HG02885 (cell line): ENCODE results near the gene SCAP.
"Not testable (repeated sequence)": the region's sequence is repeated elsewhere in the genome, so short reads cannot be mapped to it uniquely, and the experiment has no call there.

Experiments used
- ATAC-seq: cut with Tn5 transposase; IDR thresholded peaks from one replicate; pipeline ENCODE4 v1.9.1; 2021; ENCODE audit warnings: mild to moderate bottlenecking; ENCODE audit not compliant: unreplicated experiment, poor library complexity

The SCAP gene

GRCh38 chr3:47482366-47482765, 6.6 kb upstream of the SCAP start:
- no peak for ATAC-seq

DNA sequence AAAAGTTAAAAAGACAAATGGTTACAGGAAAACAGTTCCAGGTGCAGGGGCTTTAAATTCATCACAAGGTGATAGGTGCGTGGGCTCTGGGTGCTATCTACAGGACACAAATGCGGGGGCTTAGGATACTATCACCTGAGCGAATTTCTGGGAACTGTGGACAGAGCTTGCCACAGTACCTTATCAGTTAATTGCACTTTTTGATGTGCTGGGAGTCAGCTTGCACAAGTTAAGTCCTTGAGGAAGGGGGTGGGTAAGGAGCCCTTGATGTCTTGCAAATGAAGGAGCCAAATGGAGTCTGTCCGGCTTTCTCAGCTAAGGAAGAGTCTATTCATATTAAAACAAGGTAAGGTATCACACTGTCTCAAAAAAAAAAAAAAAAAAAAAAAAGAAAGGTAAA, 6.0 kb upstream of the SCAP start:
- ATAC-seq = not testable (repeated sequence)

- not testable (repeated sequence) for ATAC-seq
These were observed 4.5 kb upstream of the SCAP start for GRCh38 chr3:47480267-47480666.

GRCh38 chr3:47479826-47480160, 4.1 kb upstream of the SCAP start:
- no peak for ATAC-seq

- no peak for ATAC-seq
These were observed 2.3 kb upstream of the SCAP start for GRCh38 chr3:47478022-47478421.

DNA sequence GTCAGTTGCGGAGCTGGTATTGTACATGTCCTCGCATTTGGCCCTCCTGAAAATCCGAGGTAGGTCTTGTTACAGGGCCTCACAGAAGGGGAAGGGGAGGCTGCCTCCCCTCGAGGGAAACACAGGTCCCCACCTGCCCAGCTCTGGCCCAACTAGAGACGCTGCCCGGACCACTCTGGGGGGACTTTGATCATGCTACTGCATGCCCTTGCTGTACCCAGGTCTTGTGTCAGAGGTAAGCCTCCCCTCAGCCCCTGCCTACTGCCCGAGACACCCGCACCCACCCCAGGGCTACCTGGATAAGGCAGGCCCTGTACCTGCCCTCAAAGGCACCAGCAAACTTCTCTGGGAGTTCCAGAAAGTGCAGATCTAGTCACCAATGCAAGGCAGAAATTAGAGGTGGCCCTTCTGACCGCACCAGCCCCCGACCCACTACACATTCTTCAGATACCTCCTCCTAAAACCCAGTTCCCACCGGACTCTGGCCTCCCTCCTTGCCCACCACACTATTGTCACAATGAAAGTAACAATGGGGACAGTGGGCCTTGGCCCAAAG, 981 bp upstream of the SCAP start:
- ATAC-seq = no peak

- ATAC-seq = no peak
These were observed 537 bp upstream of the SCAP start for GRCh38 chr3:47476330-47476626.

DNA sequence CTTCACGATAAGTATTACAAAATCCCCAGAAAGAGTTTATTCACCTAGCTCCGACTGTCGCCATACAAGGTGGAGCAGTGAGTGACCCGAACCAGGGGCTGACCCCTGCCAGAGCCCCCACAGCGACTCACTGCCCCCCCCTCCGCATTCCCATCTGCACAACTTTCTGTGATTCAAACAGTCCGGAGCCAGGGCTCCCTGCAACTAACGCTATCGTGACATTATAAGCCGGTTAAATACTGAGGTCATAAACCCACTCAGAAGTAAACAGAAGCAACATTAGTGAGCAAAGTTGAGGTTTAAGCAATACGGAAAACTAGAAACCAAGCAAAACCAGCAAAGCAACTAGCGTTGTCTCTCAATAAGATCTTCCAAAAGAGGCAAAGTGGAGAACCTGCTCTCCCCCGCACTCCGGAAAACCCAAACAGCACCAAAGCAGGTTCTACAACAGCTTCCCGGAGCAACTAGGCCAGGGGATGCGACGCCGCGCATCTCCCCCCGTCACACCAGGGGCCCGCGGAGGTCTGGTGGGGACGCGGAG, 642 bp downstream of the SCAP start:
- ATAC-seq = no peak

GRCh38 chr3:47473391-47473790, 2.4 kb downstream of the SCAP start:
- ATAC-seq = no peak

DNA sequence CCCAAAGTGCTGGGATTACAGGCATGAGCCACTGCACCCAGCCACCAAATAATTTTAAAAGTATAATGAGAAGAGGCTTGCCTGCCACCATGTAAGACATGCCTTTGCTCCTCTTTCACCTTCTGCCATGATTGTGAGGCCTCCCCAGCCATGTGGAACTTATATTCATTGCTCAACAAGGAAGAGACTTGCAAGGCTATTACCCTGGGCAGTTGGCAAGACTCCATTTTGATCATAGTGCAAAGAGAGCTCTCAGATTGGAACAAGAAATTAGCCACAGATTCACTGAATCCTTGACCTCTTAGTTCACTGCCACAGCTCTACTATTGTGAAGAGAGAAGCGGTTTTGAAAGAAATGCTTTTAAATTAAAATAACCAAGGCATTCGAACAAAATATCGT, 6.1 kb downstream of the SCAP start:
- no peak for ATAC-seq

GRCh38 chr3:47468315-47468714, 7.4 kb downstream of the SCAP start:
- not testable (repeated sequence) for ATAC-seq

DNA sequence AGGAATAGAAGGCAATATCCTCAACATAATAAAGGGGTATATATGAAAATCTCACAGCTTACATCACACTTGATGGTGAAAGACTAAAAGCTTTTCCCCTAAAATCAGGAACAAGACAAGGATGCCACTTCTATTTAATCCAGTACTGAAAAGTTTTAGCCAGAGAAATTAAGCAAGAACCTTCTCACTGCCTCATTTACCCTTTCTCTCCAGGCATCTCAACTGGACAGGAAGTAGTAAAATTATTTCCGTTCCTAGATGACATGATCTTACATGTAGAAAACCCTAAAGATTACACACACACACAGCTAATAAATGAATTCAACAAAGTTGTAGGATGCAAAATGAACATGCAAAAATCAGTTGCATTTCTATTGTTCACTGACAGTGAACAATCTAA, 11.2 kb downstream of the SCAP start:
- ATAC-seq = no peak

- ATAC-seq = not testable (repeated sequence)
These were observed 16.1 kb downstream of the SCAP start for GRCh38 chr3:47459534-47460085.

- ATAC-seq = no peak
These were observed 18.8 kb downstream of the SCAP start for GRCh38 chr3:47456984-47457383.

DNA sequence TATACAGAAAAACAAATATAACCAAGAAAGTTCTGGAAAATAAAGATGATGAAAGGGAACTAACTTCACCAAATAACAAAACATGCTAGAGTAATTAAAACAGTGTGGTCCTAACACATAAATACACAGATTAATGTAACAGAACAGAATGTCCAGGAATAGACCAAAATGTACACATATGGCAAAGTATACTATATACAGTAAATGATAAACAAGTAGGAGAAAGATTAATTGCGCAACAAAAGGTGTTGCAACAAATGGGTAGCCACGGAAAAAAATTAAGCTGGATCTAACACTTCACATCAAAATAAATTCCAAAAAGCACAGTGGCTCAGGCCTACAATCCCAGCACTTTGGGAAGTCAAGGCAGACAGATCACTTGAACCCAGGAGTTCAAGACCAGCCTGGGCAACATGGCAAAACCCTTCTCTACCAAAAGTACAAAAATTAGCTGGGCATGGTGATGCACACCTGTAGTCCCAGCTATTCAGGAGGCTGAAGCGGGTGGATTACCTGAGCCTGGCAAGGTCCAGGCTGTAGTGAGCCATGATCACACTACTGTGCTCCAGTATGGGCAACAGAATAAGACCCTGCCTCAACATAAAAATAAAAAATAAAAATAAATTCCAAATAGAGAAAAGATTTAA, 19.8 kb downstream of the SCAP start:
- ATAC-seq = no peak

DNA sequence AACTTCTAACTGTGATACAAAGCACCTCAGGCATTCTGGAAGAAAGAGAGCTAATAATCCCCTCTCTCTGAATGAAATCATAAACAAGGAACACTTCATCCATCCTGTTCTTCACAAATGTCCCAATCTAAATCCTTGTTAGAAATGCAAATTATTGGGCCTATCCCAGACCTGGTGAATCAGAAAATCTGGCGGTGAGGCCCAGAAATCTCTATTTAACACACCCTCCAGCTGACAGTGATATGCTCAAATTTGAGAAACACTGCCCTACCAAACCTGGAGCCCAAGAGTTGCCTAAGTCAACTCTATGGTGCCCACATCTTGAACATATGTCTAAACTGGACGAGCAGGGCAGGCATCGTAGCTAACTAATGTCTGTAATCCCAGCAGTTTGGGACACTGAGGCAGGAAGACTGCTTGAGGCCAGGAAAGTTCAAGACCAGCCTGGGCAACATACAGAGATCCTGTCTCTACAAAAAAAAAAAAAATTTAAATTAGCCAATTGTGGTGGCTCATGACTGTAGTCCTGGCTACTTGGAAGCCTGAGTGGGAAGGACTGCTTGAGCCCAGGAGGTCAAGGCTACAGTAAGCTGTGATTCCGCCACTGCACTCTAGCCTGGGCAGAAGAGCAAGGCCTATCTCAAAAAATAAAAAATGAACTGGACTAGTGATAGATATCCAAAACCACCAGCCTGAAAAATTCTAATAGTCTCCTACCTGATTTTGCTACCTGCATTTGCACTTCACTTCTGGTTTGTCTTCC, 23.1 kb downstream of the SCAP start:
- ATAC-seq = no peak

- ATAC-seq = no peak
These were observed 31.6 kb downstream of the SCAP start for GRCh38 chr3:47444103-47444502.

GRCh38 chr3:47443611-47443995, 32.1 kb downstream of the SCAP start:
- ATAC-seq = no peak

GRCh38 chr3:47441796-47442551, 33.8 kb downstream of the SCAP start:
- ATAC-seq = no peak

DNA sequence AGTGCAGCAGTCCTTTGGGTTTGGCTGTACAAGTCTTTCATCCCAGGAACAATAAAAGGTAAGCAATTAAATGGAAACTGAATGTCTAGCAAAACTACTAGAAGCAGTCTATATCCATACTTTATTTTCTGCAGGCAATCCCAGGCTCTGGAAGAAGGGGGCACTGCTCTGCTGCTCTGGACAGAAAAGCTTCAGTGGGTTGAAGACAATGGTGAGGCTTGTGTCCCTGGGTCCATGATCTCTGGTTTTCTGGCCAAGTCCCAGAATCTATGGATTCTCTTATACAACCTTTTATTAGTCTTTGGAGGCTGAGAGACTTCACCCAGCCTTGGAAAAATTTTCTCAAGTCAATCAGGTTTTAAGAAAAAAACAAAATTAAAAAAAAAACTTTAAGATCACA, 35.6 kb downstream of the SCAP start:
- ATAC-seq = no peak

DNA sequence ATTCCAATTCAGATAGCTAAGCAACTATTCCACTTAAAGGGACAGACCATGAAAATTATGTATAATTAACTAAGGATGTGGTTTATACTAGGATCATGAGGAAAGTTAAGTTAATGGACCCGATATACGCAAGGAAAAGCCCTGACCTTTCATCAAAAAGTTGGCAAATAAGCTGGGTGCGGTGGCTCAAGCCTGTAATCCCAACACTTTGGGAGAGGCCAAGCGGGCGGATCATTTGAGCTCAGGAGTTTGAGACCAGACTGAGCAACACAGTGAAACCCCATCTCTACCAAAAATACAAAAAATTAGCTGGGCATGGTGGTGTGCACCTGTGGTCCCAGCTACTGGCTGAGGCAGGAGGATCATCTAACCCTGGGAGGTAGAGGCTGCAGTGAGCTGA, 39.6 kb downstream of the SCAP start:
- no peak for ATAC-seq
